ENCODE results near the gene PXDN.

PXDN gene

DNA sequence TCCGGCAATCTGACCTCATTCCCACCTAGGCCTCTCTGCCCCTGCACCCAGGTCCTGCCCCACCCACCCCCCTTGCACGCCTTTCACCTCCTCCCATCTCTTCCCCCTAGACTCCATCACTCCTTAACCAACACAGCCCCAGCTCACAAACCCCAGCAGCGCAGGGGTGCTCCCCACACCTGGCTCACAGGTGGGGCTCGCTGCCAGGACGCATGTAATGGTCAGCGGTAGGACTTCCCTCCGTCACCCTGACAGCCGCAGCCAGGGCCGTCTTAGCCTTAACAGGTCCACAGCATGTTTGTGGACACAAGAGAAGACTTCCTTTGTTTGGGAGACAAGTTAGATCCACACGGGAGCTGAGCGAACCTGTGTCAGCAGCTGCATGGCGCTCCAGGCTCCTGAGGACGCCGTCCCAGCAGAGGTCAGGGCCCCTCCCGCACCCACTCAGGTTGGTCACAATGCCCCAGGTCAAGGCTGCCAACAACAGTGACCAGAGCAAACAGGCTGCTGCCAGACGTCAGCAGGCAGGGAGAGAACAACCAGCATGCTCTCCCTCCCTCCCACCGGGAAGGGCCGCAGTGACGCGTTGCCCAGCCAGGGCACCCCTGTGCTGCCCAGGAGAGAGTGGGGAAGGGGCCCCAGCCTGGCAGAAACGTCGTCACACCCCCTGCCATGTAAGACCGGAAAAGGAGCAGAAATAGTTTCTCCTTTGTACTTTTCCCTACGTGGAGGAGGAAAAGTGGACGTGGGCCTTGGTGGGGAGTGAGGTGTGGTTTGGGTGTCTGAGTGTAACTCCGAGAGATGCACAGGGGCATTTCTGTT, 68.0 kb downstream of the PXDN start:
- H3K4me3 ChIP-seq (replicated peaks; ENCODE audit: low read depth, low read length): no peak overlapping the region
- TF ChIP-seq CTCF (IDR thresholded peaks at IDR 0.05; ENCODE audit: low read length, missing control alignments): no peak
- DNase-seq (ENCODE audit: low read depth): no peak

- H3K4me3 ChIP-seq (replicated peaks; ENCODE audit: low read depth, low read length): no peak overlapping the region
- TF ChIP-seq CTCF (IDR thresholded peaks at IDR 0.05; ENCODE audit: low read length, missing control alignments): peak; percentile 83
- DNase-seq (ENCODE audit: low read depth): peak; percentile 94
Measured at GRCh38 chr2:1675633-1676032, 68.7 kb downstream of the PXDN start.

DNA sequence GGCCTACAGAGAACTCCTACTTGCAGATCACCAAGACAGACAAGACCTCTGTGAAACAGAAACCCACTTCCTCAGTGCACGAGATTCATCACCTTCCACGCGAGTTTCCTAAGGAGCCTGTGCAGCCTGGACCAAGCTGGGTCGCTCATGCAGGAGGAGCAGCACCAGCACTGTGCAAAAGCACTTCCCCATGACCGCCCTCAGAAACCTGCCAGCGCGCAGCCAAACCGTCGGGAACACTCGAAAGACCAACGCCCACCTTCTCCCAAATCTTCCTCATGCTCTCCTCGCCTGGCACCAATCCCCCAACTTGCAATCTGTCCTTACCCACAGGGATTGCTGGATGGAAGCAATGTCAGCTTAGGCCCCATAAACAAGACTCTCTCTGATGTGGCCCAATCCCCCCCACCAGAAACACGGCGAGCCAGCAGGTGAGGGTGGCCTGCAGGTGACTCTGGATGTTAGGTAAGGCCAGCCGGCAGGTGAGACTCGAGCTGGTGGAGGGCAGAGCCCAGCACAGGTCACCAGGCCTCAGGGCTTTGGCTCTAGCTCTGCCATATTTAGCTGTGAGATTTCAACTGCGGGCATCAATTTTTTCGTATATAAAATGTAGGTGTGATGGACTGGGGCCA, 69.4 kb downstream of the PXDN start:
- no peak for TF ChIP-seq CTCF (IDR thresholded peaks at IDR 0.05; ENCODE audit: low read length, missing control alignments)
- DNase-seq (ENCODE audit: low read depth): no peak
- H3K4me3 ChIP-seq (replicated peaks; ENCODE audit: low read depth, low read length): no peak overlapping the region

- no peak overlapping the region for H3K4me3 ChIP-seq (replicated peaks; ENCODE audit: low read depth, low read length)
- DNase-seq (ENCODE audit: low read depth): no peak
- no peak for TF ChIP-seq CTCF (IDR thresholded peaks at IDR 0.05; ENCODE audit: low read length, missing control alignments)
Measured at GRCh38 chr2:1674276-1674675, 70.0 kb downstream of the PXDN start.

DNA sequence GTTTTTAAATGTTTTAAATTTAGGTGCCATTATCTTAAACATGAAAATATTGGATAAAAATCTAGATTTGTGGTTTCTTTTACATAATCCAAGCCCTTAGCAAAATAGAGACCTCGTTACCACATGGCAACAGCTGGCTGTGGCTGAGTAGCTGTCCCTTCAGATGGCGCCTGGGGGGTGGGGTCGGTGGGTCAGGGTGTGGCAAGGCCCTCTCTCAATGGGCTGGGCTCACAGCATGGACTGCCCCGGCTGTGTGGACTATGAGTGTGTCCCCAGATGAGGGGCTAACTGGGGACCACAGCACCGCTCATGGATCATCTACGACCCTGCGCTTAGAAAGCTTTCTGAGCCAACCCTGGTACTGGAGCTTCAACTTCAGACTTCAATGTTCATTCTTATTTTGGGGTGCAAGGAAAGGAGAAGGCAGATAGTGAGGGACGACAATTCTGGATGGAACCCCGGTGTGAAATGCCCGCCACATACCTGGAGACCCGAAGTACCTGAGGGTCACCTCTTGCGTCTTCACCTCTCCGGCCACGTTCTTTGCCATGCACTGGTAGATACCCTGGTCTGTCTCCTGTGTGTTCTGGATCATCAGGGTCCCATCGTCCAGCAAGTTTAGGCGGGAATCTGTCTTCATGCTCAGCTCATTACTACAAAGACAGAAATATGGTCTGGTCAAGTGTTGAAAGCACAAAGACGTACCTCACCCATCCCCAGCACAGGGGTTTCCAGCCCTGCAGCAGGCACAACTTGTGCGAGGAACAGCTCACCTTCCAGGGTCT, 71.0 kb downstream of the PXDN start:
- TF ChIP-seq CTCF (IDR thresholded peaks at IDR 0.05; ENCODE audit: low read length, missing control alignments): no peak
- no peak overlapping the region for H3K4me3 ChIP-seq (replicated peaks; ENCODE audit: low read depth, low read length)
- DNase-seq (ENCODE audit: low read depth): no peak

- no peak for TF ChIP-seq CTCF (IDR thresholded peaks at IDR 0.05; ENCODE audit: low read length, missing control alignments)
- H3K4me3 ChIP-seq (replicated peaks; ENCODE audit: low read depth, low read length): no peak overlapping the region
- DNase-seq (ENCODE audit: low read depth): no peak
Measured at GRCh38 chr2:1672738-1673137, 71.6 kb downstream of the PXDN start.
